SJSA1 (cell line): ENCODE data around the gene RNH1. TPM values are rescaled to one million over a fixed set of nuclear protein-coding genes. Genes with fewer than 3 reads are reported as not detected.

Experiments
- DNase-seq, 2 experiments: peaks; one replicate each; pipeline ENCODE4 v3.0.0-alpha.2; 2015 to 2020; ENCODE audit warnings: low spot score in 2 of 2, low read depth in 1 of 2
- H3K27ac ChIP-seq: fragments of 250-450 bp; sonication (Bioruptor Pico); 2 replicates; pipeline ENCODE4 v1.5.1; 2020; ENCODE audit warnings: mild to moderate bottlenecking, moderate library complexity
- H3K27me3 ChIP-seq: fragments of 250-450 bp; sonication (Bioruptor Pico); replicated peaks from 2 replicates; pipeline ENCODE4 v1.5.1; 2020; ENCODE audit warnings: mild to moderate bottlenecking, moderate library complexity
- H3K36me3 ChIP-seq: fragments of 250-450 bp; sonication (Bioruptor Pico); 2 replicates; pipeline ENCODE4 v1.5.1; 2020; ENCODE audit warnings: mild to moderate bottlenecking
- H3K4me1 ChIP-seq: fragments of 250-450 bp; sonication (Bioruptor Pico); replicated peaks from 2 replicates; pipeline ENCODE4 v1.6.1; 2021; ENCODE audit warnings: mild to moderate bottlenecking
- H3K4me3 ChIP-seq: fragments of 250-450 bp; sonication (Bioruptor Pico); 2 replicates; pipeline ENCODE4 v1.5.1; 2020; ENCODE audit warnings: mild to moderate bottlenecking
- H3K9me3 ChIP-seq: fragments of 250-450 bp; sonication (Bioruptor Pico); replicated peaks from 2 replicates; pipeline ENCODE4 v1.5.1; 2020; ENCODE audit warnings: mild to moderate bottlenecking
- total RNA-seq: library from RNA; depleted of rRNA; stranded (reverse); fragments of >200 nt; shearing (Covaris generic); gene quantifications from 2 replicates; pipeline ENCODE4 v1.2.3, GENCODE V29; 2014

Gene RNH1
- total RNA-seq, 1 experiment from 2014 or later = 137 TPM

- Histone ChIP-seq H3K27ac (no peak overlapping the region), H3K4me3 (no peak overlapping the region), H3K4me1 (peaks cover 5% of the 10 kb centered on the region), H3K9me3 (no peaks in the 10 kb centered on the region), H3K36me3 (peaks cover 15% of the 10 kb centered on the region), H3K27me3 (no peaks in the 10 kb centered on the region)
- DNase-seq = no peak
These were observed 3.7 kb downstream of the RNH1 start for GRCh38 chr11:503179-503981.

GRCh38 chr11:502288-503178 lies 4.5 kb downstream of the RNH1 start:
- H3K27ac ChIP-seq = no peak overlapping the region
- H3K4me3 ChIP-seq = no peak overlapping the region
- H3K9me3 ChIP-seq = no peaks in the 10 kb centered on the region
- H3K36me3 ChIP-seq = peaks cover 22% of the 10 kb centered on the region
- DNase-seq = no peak
- peaks cover 1% of the 10 kb centered on the region for H3K4me1 ChIP-seq
- no peaks in the 10 kb centered on the region for H3K27me3 ChIP-seq

GRCh38 chr11:501683-502287 lies 5.3 kb downstream of the RNH1 start:
- Histone ChIP-seq H3K27ac (no peak overlapping the region), H3K36me3 (peaks cover 22% of the 10 kb centered on the region), H3K4me3 (no peak overlapping the region), H3K4me1 (no peaks in the 10 kb centered on the region), H3K27me3 (no peaks in the 10 kb centered on the region), H3K9me3 (no peaks in the 10 kb centered on the region)
- DNase-seq = no peak

GRCh38 chr11:501001-501682 lies 5.9 kb downstream of the RNH1 start:
- Histone ChIP-seq H3K27ac (no peak overlapping the region), H3K4me3 (no peak overlapping the region), H3K9me3 (no peaks in the 10 kb centered on the region), H3K27me3 (no peaks in the 10 kb centered on the region), H3K36me3 (peaks cover 22% of the 10 kb centered on the region), H3K4me1 (no peaks in the 10 kb centered on the region)
- DNase-seq = no peak

GRCh38 chr11:499201-500076 lies 7.6 kb downstream of the RNH1 start:
- no peak for DNase-seq
- peaks cover 22% of the 10 kb centered on the region for H3K36me3 ChIP-seq
- H3K27ac ChIP-seq = no peak overlapping the region
- H3K4me1 ChIP-seq = no peaks in the 10 kb centered on the region
- no peaks in the 10 kb centered on the region for H3K9me3 ChIP-seq
- H3K27me3 ChIP-seq = no peaks in the 10 kb centered on the region
- no peak overlapping the region for H3K4me3 ChIP-seq

- Histone ChIP-seq H3K27ac (no peak overlapping the region), H3K27me3 (no peaks in the 10 kb centered on the region), H3K36me3 (peaks cover 22% of the 10 kb centered on the region), H3K9me3 (no peaks in the 10 kb centered on the region), H3K4me3 (no peak overlapping the region), H3K4me1 (no peaks in the 10 kb centered on the region)
- DNase-seq = no peak
These were observed 8.5 kb downstream of the RNH1 start for GRCh38 chr11:498297-499181.

- peaks cover 22% of the 10 kb centered on the region for H3K36me3 ChIP-seq
These were observed 9.3 kb downstream of the RNH1 start for GRCh38 chr11:497565-498296.

GRCh38 chr11:496834-497564 lies 10.0 kb downstream of the RNH1 start:
- no peak overlapping the region for H3K27ac ChIP-seq
- peaks cover 22% of the 10 kb centered on the region for H3K36me3 ChIP-seq
- H3K4me1 ChIP-seq = no peaks in the 10 kb centered on the region
- no peak overlapping the region for H3K4me3 ChIP-seq
- H3K27me3 ChIP-seq = no peaks in the 10 kb centered on the region
- no peak for DNase-seq
- H3K9me3 ChIP-seq = no peaks in the 10 kb centered on the region

More at GRCh38 chr11:497565-498296, 9.3 kb downstream of the RNH1 start:
- H3K9me3 ChIP-seq = no peaks in the 10 kb centered on the region
- no peaks in the 10 kb centered on the region for H3K4me1 ChIP-seq
- H3K27ac ChIP-seq = no peak overlapping the region
- H3K4me3 ChIP-seq = no peak overlapping the region
- H3K27me3 ChIP-seq = no peaks in the 10 kb centered on the region
- no peak for DNase-seq

GRCh38 chr11:495537-495931 lies 11.5 kb downstream of the RNH1 start:
- Histone ChIP-seq H3K4me1 (no peaks in the 10 kb centered on the region), H3K36me3 (peaks cover 21% of the 10 kb centered on the region), H3K27ac (no peak overlapping the region), H3K4me3 (no peak overlapping the region), H3K9me3 (no peaks in the 10 kb centered on the region), H3K27me3 (no peaks in the 10 kb centered on the region)
- no peak for DNase-seq

GRCh38 chr11:494761-495536 lies 12.1 kb downstream of the RNH1 start:
- H3K4me3 ChIP-seq = no peak overlapping the region
- H3K27me3 ChIP-seq = no peaks in the 10 kb centered on the region
- no peak overlapping the region for H3K27ac ChIP-seq
- H3K9me3 ChIP-seq = no peaks in the 10 kb centered on the region
- no peaks in the 10 kb centered on the region for H3K4me1 ChIP-seq
- H3K36me3 ChIP-seq = peaks cover 15% of the 10 kb centered on the region
- no peak for DNase-seq
